ENCODE data around the gene FLOT1. TPM values are rescaled to one million over a fixed set of nuclear protein-coding genes. Genes with fewer than 3 reads are reported as not detected.

Gene FLOT1
- total and polyA plus RNA-seq, 2 of the 13 experiments (the other 11 are each of a cell fraction or from before 2014, with no cell fraction given): 82.3 to 130 TPM

DNA sequence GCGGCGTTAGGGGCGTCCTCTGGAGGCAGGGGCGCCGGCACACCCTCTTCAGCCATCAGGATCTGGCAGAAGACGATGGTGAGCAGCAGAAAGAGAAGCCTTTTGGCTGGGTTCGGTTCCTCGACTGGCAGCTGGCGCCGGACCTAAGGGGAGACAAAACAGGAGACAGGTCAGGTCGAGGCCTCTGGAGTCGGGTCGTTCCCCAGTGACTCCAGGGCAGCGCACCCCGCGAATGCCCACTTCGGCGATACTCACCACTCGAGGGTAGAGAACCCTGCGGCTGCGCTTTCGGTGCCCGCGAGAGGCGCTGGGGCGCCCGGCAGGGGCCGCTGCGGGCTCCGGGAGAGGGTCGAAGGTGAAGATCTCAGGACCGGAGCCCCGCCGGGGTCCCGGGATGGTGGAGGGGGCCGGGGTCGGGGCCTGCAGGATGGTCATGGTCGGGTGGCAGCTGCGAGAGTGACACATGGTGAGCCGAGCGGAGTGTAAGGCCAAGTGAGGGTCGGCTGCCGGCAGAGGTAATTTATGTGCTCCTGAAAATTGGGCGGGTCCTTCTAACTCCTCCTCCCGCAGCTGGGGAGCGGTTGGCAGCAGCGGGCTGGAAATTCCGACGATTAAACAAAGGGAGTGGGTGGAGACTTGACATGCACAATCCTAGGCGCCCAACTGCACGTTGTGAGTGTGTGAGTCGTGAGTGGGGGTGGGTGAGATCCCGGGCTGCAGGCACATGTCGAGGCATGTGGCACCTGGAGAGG, 1.7 kb upstream of the FLOT1 start, which contains the start of gene IER3 (continued):
- TF ChIP-seq SRSF1 (optimal IDR thresholded peaks at IDR 0.05; ENCODE audit: low read depth, low read length) (peak; percentile 95), SOX6 (IDR thresholded peaks at IDR 0.05) (no peak), SOX6 (CRISPR knock-in tag; IDR thresholded peaks at IDR 0.05) (peak; percentile 89), ZNF552 (CRISPR knock-in tag; IDR thresholded peaks at IDR 0.05; ENCODE audit: borderline replicate concordance) (no peak; the same call in 1 of the 2 replicates), TOE1 (CRISPR knock-in tag; IDR thresholded peaks at IDR 0.05) (no peak), ZBTB42 (CRISPR knock-in tag; IDR thresholded peaks at IDR 0.05) (0 out of 2 replicates have a peak, but pooled peaks have one; percentile 71), AHR (CRISPR knock-in tag; IDR thresholded peaks at IDR 0.05) (peak; percentile 85; the same call in 1 of the 2 replicates), ZNF20 (CRISPR knock-in tag; IDR thresholded peaks at IDR 0.05) (0 out of 2 replicates have a peak, but pooled peaks have one; percentile 85), RARA (CRISPR knock-in tag; IDR thresholded peaks at IDR 0.05) (peak; percentile 83), ZMAT3 (CRISPR knock-in tag; conservative IDR thresholded peaks at IDR 0.05) (peak; percentile 83; the same call in 1 of the 2 replicates), ZNF572 (CRISPR knock-in tag; IDR thresholded peaks at IDR 0.05) (no peak), NFIB (CRISPR knock-in tag; IDR thresholded peaks at IDR 0.05; ENCODE audit: borderline replicate concordance) (no peak), SRSF9 (IDR thresholded peaks at IDR 0.05; ENCODE audit: borderline replicate concordance, insufficient read depth, low read depth, low read length, poor library complexity, severe bottlenecking) (no peak)
- TF ChIP-seq, protein P1, sequence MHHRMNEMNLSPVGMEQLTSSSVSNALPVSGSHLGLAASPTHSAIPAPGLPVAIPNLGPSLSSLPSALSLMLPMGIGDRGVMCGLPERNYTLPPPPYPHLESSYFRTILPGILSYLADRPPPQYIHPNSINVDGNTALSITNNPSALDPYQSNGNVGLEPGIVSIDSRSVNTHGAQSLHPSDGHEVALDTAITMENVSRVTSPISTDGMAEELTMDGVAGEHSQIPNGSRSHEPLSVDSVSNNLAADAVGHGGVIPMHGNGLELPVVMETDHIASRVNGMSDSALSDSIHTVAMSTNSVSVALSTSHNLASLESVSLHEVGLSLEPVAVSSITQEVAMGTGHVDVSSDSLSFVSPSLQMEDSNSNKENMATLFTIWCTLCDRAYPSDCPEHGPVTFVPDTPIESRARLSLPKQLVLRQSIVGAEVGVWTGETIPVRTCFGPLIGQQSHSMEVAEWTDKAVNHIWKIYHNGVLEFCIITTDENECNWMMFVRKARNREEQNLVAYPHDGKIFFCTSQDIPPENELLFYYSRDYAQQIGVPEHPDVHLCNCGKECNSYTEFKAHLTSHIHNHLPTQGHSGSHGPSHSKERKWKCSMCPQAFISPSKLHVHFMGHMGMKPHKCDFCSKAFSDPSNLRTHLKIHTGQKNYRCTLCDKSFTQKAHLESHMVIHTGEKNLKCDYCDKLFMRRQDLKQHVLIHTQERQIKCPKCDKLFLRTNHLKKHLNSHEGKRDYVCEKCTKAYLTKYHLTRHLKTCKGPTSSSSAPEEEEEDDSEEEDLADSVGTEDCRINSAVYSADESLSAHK (CRISPR knock-in tag; IDR thresholded peaks at IDR 0.05; ENCODE audit: borderline replicate concordance): peak; percentile 34; the same call in 1 of the 2 replicates
- TF ChIP-seq, protein P2, sequence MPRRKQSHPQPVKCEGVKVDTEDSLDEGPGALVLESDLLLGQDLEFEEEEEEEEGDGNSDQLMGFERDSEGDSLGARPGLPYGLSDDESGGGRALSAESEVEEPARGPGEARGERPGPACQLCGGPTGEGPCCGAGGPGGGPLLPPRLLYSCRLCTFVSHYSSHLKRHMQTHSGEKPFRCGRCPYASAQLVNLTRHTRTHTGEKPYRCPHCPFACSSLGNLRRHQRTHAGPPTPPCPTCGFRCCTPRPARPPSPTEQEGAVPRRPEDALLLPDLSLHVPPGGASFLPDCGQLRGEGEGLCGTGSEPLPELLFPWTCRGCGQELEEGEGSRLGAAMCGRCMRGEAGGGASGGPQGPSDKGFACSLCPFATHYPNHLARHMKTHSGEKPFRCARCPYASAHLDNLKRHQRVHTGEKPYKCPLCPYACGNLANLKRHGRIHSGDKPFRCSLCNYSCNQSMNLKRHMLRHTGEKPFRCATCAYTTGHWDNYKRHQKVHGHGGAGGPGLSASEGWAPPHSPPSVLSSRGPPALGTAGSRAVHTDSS (CRISPR knock-in tag; conservative IDR thresholded peaks at IDR 0.05): no peak
- TF ChIP-seq, protein P3, sequence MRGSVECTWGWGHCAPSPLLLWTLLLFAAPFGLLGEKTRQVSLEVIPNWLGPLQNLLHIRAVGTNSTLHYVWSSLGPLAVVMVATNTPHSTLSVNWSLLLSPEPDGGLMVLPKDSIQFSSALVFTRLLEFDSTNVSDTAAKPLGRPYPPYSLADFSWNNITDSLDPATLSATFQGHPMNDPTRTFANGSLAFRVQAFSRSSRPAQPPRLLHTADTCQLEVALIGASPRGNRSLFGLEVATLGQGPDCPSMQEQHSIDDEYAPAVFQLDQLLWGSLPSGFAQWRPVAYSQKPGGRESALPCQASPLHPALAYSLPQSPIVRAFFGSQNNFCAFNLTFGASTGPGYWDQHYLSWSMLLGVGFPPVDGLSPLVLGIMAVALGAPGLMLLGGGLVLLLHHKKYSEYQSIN (CRISPR knock-in tag; IDR thresholded peaks at IDR 0.05; ENCODE audit: borderline replicate concordance): no peak
- TF ChIP-seq, protein P4, sequence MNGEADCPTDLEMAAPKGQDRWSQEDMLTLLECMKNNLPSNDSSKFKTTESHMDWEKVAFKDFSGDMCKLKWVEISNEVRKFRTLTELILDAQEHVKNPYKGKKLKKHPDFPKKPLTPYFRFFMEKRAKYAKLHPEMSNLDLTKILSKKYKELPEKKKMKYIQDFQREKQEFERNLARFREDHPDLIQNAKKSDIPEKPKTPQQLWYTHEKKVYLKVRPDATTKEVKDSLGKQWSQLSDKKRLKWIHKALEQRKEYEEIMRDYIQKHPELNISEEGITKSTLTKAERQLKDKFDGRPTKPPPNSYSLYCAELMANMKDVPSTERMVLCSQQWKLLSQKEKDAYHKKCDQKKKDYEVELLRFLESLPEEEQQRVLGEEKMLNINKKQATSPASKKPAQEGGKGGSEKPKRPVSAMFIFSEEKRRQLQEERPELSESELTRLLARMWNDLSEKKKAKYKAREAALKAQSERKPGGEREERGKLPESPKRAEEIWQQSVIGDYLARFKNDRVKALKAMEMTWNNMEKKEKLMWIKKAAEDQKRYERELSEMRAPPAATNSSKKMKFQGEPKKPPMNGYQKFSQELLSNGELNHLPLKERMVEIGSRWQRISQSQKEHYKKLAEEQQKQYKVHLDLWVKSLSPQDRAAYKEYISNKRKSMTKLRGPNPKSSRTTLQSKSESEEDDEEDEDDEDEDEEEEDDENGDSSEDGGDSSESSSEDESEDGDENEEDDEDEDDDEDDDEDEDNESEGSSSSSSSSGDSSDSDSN (CRISPR knock-in tag; IDR thresholded peaks at IDR 0.05): peak; percentile 92
- TF ChIP-seq, protein P5, sequence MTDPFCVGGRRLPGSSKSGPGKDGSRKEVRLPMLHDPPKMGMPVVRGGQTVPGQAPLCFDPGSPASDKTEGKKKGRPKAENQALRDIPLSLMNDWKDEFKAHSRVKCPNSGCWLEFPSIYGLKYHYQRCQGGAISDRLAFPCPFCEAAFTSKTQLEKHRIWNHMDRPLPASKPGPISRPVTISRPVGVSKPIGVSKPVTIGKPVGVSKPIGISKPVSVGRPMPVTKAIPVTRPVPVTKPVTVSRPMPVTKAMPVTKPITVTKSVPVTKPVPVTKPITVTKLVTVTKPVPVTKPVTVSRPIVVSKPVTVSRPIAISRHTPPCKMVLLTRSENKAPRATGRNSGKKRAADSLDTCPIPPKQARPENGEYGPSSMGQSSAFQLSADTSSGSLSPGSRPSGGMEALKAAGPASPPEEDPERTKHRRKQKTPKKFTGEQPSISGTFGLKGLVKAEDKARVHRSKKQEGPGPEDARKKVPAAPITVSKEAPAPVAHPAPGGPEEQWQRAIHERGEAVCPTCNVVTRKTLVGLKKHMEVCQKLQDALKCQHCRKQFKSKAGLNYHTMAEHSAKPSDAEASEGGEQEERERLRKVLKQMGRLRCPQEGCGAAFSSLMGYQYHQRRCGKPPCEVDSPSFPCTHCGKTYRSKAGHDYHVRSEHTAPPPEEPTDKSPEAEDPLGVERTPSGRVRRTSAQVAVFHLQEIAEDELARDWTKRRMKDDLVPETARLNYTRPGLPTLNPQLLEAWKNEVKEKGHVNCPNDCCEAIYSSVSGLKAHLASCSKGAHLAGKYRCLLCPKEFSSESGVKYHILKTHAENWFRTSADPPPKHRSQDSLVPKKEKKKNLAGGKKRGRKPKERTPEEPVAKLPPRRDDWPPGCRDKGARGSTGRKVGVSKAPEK (CRISPR knock-in tag; IDR thresholded peaks at IDR 0.05; ENCODE audit: borderline replicate concordance): no peak
